ENCODE data around the gene FNIP2. TPM values are rescaled to one million over a fixed set of nuclear protein-coding genes. Genes with fewer than 3 reads are reported as not detected.

FNIP2 gene
- total and polyA plus RNA-seq, 10 of the 15 experiments (the other 5 are each of a cell fraction or from before 2014, with no cell fraction given), result 0.03 to 0.38 (median 0.15) TPM

- Histone ChIP-seq H3K36me3 (ENCODE audit: control insufficient read depth in 2 of 2, insufficient read depth in 2 of 2, low read length in 1 of 2) (no peaks in the 10 kb centered on the region), H3K4me3 (0 out of 2 replicates have a peak overlapping the region, but pooled peaks have one; percentile 39), H3K27me3 (replicated peaks in 1 of 2; ENCODE audit: control insufficient read depth in 2 of 2, insufficient read depth in 2 of 2, low read length in 1 of 2) (peaks cover 2% of the 10 kb centered on the region in 2 experiments; a peak in 1 of 4 replicates), H2AFZ (ENCODE audit: control insufficient read depth, low read depth, low read length) (no peak overlapping the region), H3K4me2 (ENCODE audit: control insufficient read depth, insufficient read depth) (no peak overlapping the region), H3K4me1 (ENCODE audit: control insufficient read depth, insufficient read depth, low read length) (no peaks in the 10 kb centered on the region; the same call in 1 of the 2 replicates), H3K9me3 (replicated peaks; ENCODE audit: control insufficient read depth, insufficient read depth, low read length) (no peaks in the 10 kb centered on the region), H3K27ac (ENCODE audit: control insufficient read depth, insufficient read depth) (no peak overlapping the region), H3K9ac (ENCODE audit: control insufficient read depth, insufficient read depth, low read length) (no peak overlapping the region), H4K20me1 (ENCODE audit: control insufficient read depth, insufficient read depth) (no peaks in the 10 kb centered on the region), H3K79me2 (ENCODE audit: control insufficient read depth, insufficient read depth, low read length) (peaks cover 12% of the 10 kb centered on the region)
- RAD21 ChIA-PET (ENCODE audit: unreplicated experiment), result interaction anchor here (1.7 to 1.8 kb wide), 2 partner anchors 11 to 40 kb away, joined by 5 to 6 read pairs; no protein-coding TSS in a partner anchor
- CTCF ChIA-PET, result no interaction called here
- in situ Hi-C loops (cut with MboI) (no loop called here), intact Hi-C loops (cut with micrococcal nuclease; ENCODE audit: unreplicated experiment) (no loop called here)
- TF ChIP-seq LARP7 (IDR thresholded peaks at IDR 0.05) (no peak), NR2C2 (IDR thresholded peaks at IDR 0.05; ENCODE audit: borderline replicate concordance, control insufficient read depth, insufficient read length, low read depth) (no peak), YBX1 (IDR thresholded peaks at IDR 0.05) (no peak), TCF12 (IDR thresholded peaks at IDR 0.05; ENCODE audit: low read depth, low read length) (no peak), E4F1 (IDR thresholded peaks at IDR 0.05; ENCODE audit: borderline replicate concordance, partially characterized antibody) (no peak)
- POLR2A ChIA-PET, result no interaction called here
- SMC1A ChIA-PET (ENCODE audit: uncharacterized antibody, unreplicated experiment), result interaction anchor here (0.9 to 2.9 kb wide), 6 partner anchors 12 to 81 kb away, joined by 3 to 15 read pairs (median 4); no protein-coding TSS in a partner anchor
- DNase-seq (ENCODE audit: low read depth, low spot score) (no peak), ATAC-seq (no peak), FAIRE-seq (no peak)
- no TSS peak for BruUV-seq (replicated peaks)
- 92% methylated on average over 5 of the region's 5 CpGs for WGBS (ENCODE audit: insufficient coverage, insufficient replicate concordance, low lambda C conversion rate, missing lambda C conversion rate)
These were observed 1.8 kb downstream of the FNIP2 start for GRCh38 chr4:158770671-158771070.

Measured in GM12878 (cell line).